Mucosa of stomach (tissue), 1 donor: ENCODE data around the gene CDK5RAP2.

Experiments
- H3K27me3 ChIP-seq: one replicate; pipeline ENCODE4 v1.7.0; 2013; ENCODE audit warnings: mild to moderate bottlenecking, low read length; ENCODE audit not compliant: control insufficient read depth, insufficient read depth
- H3K36me3 ChIP-seq: one replicate; pipeline ENCODE4 v1.7.0; 2013; ENCODE audit warnings: low read length; ENCODE audit not compliant: control insufficient read depth, insufficient read depth
- H3K4me1 ChIP-seq: one replicate; pipeline ENCODE4 v1.7.0; 2013; ENCODE audit warnings: mild to moderate bottlenecking, low read length; ENCODE audit not compliant: control insufficient read depth, insufficient read depth
- H3K4me3 ChIP-seq: one replicate; pipeline ENCODE4 v1.7.0; 2013; ENCODE audit warnings: low read length
- H3K9ac ChIP-seq: one replicate; pipeline ENCODE4 v1.7.0; 2013; ENCODE audit warnings: mild to moderate bottlenecking, low read length, moderate library complexity
- H3K9me3 ChIP-seq: one replicate; pipeline ENCODE4 v1.7.0; 2013; ENCODE audit warnings: mild to moderate bottlenecking, low read length, moderate library complexity; ENCODE audit not compliant: control insufficient read depth
- donor health status: Pancreatic carcinoma.

Gene CDK5RAP2

DNA sequence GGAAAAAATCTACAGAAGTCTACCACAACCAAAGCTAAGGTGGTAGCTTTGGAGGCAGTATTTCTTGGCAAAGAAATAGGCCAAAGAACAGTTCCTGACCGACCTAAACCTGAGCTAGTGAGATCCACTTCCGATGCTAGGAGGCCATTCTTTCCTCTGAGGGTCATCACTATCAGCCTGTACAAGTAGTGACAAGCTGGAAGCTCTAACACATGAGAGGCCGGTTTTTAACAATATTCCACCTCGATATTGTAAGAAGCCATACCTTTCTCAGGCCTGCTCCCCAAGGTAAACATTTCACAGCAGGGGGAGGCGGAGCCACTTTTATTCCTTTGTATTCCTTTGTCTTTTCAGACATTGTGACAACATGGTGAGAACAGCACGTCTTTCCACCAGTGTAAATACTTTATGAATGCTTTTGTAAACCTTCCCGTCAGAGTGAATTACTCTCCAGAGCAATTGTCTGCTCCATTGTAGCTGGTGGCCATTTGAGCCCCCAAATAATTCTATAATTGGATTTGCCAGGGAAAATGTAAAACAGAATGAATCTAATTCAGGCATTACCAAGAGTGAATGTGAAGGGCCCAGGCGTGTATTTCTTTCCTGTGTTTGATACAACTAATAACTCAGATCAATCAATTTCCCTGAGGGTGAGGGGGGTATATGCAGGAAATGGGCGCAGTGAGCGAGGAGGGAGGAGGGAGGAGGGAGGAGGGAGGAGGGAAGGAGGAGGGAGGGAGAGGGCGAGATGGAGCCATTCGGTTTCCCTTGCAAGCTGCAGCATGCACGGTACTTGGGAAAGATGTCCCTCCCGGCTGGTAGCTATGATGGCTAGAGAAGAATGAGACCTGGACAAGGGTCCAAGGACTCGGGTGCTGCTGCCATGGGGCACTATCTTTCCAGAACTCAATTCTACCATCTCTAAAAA is 166.6 kb downstream of the CDK5RAP2 start:
- Histone ChIP-seq H3K9me3 (no peaks in the 10 kb centered on the region), H3K36me3 (no peaks in the 10 kb centered on the region), H3K4me3 (no peak overlapping the region), H3K4me1 (peaks cover 5% of the 10 kb centered on the region), H3K9ac (no peak overlapping the region), H3K27me3 (no peaks in the 10 kb centered on the region)

GRCh38 chr9:120412425-120412951 is 167.5 kb downstream of the CDK5RAP2 start:
- Histone ChIP-seq H3K4me1 (peaks cover 5% of the 10 kb centered on the region), H3K9ac (no peak overlapping the region), H3K4me3 (no peak overlapping the region), H3K9me3 (no peaks in the 10 kb centered on the region), H3K36me3 (no peaks in the 10 kb centered on the region), H3K27me3 (no peaks in the 10 kb centered on the region)

DNA sequence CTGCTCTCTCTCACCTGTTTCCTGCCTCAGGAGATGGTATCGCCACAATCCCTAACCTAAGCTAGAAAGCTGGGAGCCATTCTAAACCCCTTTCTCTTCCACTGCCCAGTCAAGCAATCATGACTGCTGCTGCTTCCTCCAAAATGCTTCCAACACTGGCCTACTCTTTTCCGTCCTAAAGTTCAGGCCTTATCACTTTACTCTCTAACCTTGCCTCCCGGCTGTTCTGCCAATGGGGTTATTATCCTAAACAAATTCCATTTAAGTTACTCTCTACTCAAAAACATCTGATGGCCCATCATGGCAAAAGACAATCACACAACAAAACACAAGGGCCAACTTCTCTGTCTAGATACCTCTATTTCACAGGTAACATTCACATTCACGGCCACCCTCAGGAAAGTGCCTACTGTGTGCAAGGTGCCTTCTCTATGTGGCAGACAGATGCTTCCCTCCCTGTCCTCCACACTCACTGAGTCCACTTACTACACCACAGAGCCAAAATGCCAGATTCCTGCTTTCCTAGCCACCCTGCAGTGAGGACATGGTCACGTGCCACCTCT is 168.0 kb downstream of the CDK5RAP2 start:
- H3K4me1 ChIP-seq, result peaks cover 5% of the 10 kb centered on the region
- no peaks in the 10 kb centered on the region for H3K27me3 ChIP-seq
- H3K4me3 ChIP-seq, result no peak overlapping the region
- no peaks in the 10 kb centered on the region for H3K36me3 ChIP-seq
- H3K9ac ChIP-seq, result no peak overlapping the region
- H3K9me3 ChIP-seq, result no peaks in the 10 kb centered on the region

- Histone ChIP-seq H3K9me3 (no peaks in the 10 kb centered on the region), H3K4me3 (no peak overlapping the region), H3K27me3 (no peaks in the 10 kb centered on the region), H3K4me1 (peaks cover 5% of the 10 kb centered on the region), H3K36me3 (no peaks in the 10 kb centered on the region), H3K9ac (no peak overlapping the region)
Observed at GRCh38 chr9:120410925-120411501, 169.0 kb downstream of the CDK5RAP2 start.

GRCh38 chr9:120408680-120409258 is 171.2 kb downstream of the CDK5RAP2 start:
- peaks cover 5% of the 10 kb centered on the region for H3K4me1 ChIP-seq
- no peaks in the 10 kb centered on the region for H3K27me3 ChIP-seq
- H3K4me3 ChIP-seq, result no peak overlapping the region
- H3K36me3 ChIP-seq, result no peaks in the 10 kb centered on the region
- H3K9me3 ChIP-seq, result no peaks in the 10 kb centered on the region
- no peak overlapping the region for H3K9ac ChIP-seq

GRCh38 chr9:120405860-120406259 is 174.1 kb downstream of the CDK5RAP2 start:
- Histone ChIP-seq H3K36me3 (no peaks in the 10 kb centered on the region), H3K9me3 (no peaks in the 10 kb centered on the region), H3K9ac (no peak overlapping the region), H3K4me1 (peaks cover 5% of the 10 kb centered on the region), H3K27me3 (no peaks in the 10 kb centered on the region), H3K4me3 (no peak overlapping the region)

DNA sequence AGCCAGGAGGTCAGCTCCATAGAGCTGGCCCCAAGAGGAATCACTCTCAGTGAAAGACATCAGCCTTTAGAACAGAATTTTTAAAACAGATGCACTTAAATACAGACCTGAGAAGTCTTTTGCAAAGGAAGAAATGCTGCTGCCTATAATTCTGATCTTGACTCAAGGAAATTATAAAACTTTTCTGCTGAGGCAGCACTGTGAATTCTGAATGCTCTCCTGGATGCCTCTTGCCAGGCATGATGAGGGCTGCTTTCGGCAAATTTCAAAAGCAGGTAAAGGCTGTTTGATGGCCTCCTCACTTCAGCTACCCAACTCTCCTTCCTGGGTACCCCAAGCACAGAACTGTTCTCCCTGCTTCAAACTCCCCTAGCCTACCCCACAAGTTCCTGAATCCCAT is 174.8 kb downstream of the CDK5RAP2 start:
- Histone ChIP-seq H3K9me3 (no peaks in the 10 kb centered on the region), H3K4me1 (peaks cover 2% of the 10 kb centered on the region), H3K9ac (no peak overlapping the region), H3K4me3 (no peak overlapping the region), H3K36me3 (no peaks in the 10 kb centered on the region), H3K27me3 (no peaks in the 10 kb centered on the region)

DNA sequence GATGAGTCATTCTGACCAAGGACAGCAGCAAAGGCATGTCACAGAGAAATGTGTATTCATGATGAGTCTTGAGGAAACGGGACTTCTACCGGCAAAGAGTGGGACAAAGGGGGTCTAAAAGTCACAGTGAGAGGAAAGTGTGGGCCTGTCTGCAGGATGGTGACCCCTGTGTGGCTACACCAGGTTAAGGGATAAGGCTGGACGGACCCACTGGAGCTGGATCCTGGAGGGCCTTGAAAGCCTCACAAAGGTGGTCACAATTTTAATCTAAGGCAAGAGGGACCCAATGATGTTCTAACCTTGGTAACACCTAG is 176.5 kb downstream of the CDK5RAP2 start:
- Histone ChIP-seq H3K9ac (no peak overlapping the region), H3K4me1 (no peaks in the 10 kb centered on the region), H3K27me3 (no peaks in the 10 kb centered on the region), H3K4me3 (no peak overlapping the region), H3K9me3 (no peaks in the 10 kb centered on the region), H3K36me3 (no peaks in the 10 kb centered on the region)

GRCh38 chr9:120402741-120403542 is 177.0 kb downstream of the CDK5RAP2 start:
- no peak overlapping the region for H3K4me3 ChIP-seq
- no peaks in the 10 kb centered on the region for H3K36me3 ChIP-seq
- no peaks in the 10 kb centered on the region for H3K4me1 ChIP-seq
- no peaks in the 10 kb centered on the region for H3K27me3 ChIP-seq
- H3K9me3 ChIP-seq, result no peaks in the 10 kb centered on the region
- H3K9ac ChIP-seq, result no peak overlapping the region

GRCh38 chr9:120399940-120400339 is 180.0 kb downstream of the CDK5RAP2 start:
- no peaks in the 10 kb centered on the region for H3K9me3 ChIP-seq
- H3K4me3 ChIP-seq, result no peak overlapping the region
- H3K27me3 ChIP-seq, result no peaks in the 10 kb centered on the region
- H3K36me3 ChIP-seq, result no peaks in the 10 kb centered on the region
- no peak overlapping the region for H3K9ac ChIP-seq
- H3K4me1 ChIP-seq, result no peaks in the 10 kb centered on the region

DNA sequence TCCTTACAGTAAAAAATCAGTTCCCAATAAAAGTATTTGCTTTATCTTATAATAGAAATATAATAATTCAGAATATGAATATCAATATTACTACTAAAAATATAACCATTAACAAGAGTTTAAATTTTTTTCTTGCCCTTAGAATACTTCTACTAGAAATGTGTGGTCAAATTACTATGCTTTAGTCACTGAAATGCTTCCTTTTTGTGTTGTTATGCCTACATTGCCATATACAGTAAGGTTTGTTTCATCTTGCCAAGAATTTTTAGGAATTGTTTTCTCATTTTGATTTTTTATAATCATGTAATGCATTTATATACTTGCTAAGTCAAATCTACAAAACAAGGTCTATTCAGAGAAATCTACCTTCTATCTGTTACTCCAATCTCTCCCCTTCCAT is 181.7 kb downstream of the CDK5RAP2 start:
- Histone ChIP-seq H3K27me3 (no peaks in the 10 kb centered on the region), H3K36me3 (no peaks in the 10 kb centered on the region)

More for the DNA sequence above, 181.7 kb downstream of the CDK5RAP2 start:
- Histone ChIP-seq H3K9ac (no peak overlapping the region), H3K4me1 (no peaks in the 10 kb centered on the region), H3K9me3 (no peaks in the 10 kb centered on the region), H3K4me3 (no peak overlapping the region)
